Measurements from ENCODE around the gene WFIKKN1.
A peak's percentile ranks its signal among the peaks of the same experiment; 100 is the strongest.

- TF ChIP-seq GLIS3 (CRISPR knock-in tag; IDR thresholded peaks at IDR 0.05) (peak; percentile 6; the same call in 1 of the 2 replicates), ARNTL (CRISPR knock-in tag; IDR thresholded peaks at IDR 0.05; ENCODE audit: borderline replicate concordance, low read depth) (no peak), BACH2 (CRISPR knock-in tag; IDR thresholded peaks at IDR 0.05; ENCODE audit: borderline replicate concordance) (no peak), TSHZ2 (CRISPR knock-in tag; IDR thresholded peaks at IDR 0.05) (no peak), ZNF8 (CRISPR knock-in tag; IDR thresholded peaks at IDR 0.05) (no peak), RARB (CRISPR knock-in tag; IDR thresholded peaks at IDR 0.05) (no peak)
These were observed 18.2 kb downstream of the WFIKKN1 start, which contains the start of gene WDR90 for GRCh38 chr16:648781-649589.

Measured in SK-N-SH treated with all-trans-retinoic acid at 6 μM for 48 hours (cell line).